NB4 (cell line): ENCODE measurements around the gene INO80C.

Source experiments
- TF ChIP-seq, protein P1 (sequence below): IDR thresholded peaks from one replicate; pipeline ENCODE4 v1.5.1; 2012; ENCODE audit warnings: low read depth, low read length
- TF ChIP-seq, protein P2 (sequence below): IDR thresholded peaks from 2 replicates; pipeline ENCODE4 v1.6.1; 2011; ENCODE audit warnings: low read depth, low read length

DNA sequence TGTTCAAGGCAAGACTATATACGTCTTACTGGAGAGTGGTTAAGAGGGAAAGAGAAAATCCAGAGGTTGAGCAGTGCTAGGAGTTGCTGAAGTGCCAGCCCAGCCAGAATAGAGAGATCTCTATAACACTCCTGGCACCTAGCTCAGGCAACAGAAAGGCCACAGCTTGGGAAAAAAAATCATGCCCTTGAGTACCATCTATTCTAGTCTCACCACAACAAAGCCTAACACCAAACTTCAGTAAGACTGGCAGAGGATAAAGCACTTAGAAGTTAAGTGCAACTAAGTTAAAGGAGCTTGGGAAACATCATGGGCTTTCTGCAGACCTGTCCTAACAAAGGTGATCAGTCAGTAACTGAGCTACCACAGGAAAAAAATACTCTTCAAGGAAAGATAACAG is 24.2 kb downstream of the INO80C start:
- TF ChIP-seq, protein P1, sequence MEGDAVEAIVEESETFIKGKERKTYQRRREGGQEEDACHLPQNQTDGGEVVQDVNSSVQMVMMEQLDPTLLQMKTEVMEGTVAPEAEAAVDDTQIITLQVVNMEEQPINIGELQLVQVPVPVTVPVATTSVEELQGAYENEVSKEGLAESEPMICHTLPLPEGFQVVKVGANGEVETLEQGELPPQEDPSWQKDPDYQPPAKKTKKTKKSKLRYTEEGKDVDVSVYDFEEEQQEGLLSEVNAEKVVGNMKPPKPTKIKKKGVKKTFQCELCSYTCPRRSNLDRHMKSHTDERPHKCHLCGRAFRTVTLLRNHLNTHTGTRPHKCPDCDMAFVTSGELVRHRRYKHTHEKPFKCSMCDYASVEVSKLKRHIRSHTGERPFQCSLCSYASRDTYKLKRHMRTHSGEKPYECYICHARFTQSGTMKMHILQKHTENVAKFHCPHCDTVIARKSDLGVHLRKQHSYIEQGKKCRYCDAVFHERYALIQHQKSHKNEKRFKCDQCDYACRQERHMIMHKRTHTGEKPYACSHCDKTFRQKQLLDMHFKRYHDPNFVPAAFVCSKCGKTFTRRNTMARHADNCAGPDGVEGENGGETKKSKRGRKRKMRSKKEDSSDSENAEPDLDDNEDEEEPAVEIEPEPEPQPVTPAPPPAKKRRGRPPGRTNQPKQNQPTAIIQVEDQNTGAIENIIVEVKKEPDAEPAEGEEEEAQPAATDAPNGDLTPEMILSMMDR, result no peak
- TF ChIP-seq, protein P2, sequence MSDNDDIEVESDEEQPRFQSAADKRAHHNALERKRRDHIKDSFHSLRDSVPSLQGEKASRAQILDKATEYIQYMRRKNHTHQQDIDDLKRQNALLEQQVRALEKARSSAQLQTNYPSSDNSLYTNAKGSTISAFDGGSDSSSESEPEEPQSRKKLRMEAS, result no peak
